Astrocyte (in vitro differentiated cells and primary cell): ENCODE data around the gene MRPL22.

ENCODE experiments used
- CTCF ChIP-seq: IDR thresholded peaks from 2 replicates; pipeline ENCODE4 v1.5.1; 2011; ENCODE audit warnings: low read depth, mild to moderate bottlenecking, inconsistent platforms, low read length, moderate library complexity; ENCODE audit not compliant: insufficient read depth
- EZH2 ChIP-seq: IDR thresholded peaks from 2 replicates; pipeline ENCODE4 v1.6.1; 2012; ENCODE audit warnings: mild to moderate bottlenecking, low read length, inconsistent platforms; ENCODE audit not compliant: insufficient read depth

DNA sequence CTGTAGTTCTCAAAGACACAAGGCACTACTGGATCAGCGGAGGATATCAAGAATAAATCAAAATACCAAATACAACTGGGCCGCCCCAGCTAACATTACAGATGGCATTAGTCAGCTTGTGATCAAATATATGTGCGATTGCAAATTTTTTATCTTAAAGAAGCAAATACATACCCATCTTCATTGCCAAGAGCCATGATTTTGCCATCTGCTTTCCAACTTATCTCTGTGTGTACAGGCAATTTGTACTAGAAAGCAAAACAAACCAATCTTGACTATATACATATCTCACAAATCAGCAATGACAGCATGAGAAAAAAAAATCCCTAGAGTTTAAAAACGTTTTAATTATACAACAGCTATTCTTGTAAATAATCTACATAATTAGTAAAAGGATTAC is 23.1 kb upstream of the MRPL22 start:
- no peak for TF ChIP-seq CTCF
- no peak for TF ChIP-seq EZH2
